ENCODE measurements around the gene MTF2. TPM values are rescaled to one million over a fixed set of nuclear protein-coding genes. Genes with fewer than 3 reads are reported as not detected.

The MTF2 gene
- polyA plus RNA-seq, 1 experiment = 11.6 TPM

DNA sequence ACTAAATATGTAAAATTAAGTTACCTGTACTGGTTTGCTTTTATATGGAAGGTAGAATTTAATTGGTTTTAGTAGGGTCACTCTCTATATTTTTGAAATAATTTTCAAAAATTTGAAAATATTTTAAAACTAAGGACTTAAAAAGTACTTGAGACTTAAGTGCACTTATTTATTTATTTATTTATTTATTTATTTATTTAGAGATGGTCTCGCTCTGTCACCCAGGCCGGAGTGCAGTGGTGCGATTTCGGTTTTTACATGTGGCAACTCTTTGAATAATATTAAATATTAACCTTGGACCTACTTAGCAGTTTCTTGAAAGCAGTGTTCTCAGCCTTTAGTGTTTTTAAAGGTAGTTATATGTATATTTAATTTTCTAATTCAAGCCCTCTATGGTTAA lies 64.7 kb downstream of the MTF2 start:
- H3K36me3 ChIP-seq (ENCODE audit: control insufficient read depth, insufficient read depth, low read length) = no peaks in the 10 kb centered on the region; the same call in 1 of the 2 replicates
- ChIA-PET CTCF (interaction anchor here (0.6 kb wide), 1 partner anchor 111 kb away, joined by 3 read pairs; no protein-coding TSS in a partner anchor), POLR2A (no interaction called here)
- H3K4me3 ChIP-seq (ENCODE audit: low read depth, low read length) = no peak overlapping the region
- H3K27me3 ChIP-seq (ENCODE audit: control insufficient read depth, insufficient read depth, low read length) = no peaks in the 10 kb centered on the region
- TF ChIP-seq, protein P1, sequence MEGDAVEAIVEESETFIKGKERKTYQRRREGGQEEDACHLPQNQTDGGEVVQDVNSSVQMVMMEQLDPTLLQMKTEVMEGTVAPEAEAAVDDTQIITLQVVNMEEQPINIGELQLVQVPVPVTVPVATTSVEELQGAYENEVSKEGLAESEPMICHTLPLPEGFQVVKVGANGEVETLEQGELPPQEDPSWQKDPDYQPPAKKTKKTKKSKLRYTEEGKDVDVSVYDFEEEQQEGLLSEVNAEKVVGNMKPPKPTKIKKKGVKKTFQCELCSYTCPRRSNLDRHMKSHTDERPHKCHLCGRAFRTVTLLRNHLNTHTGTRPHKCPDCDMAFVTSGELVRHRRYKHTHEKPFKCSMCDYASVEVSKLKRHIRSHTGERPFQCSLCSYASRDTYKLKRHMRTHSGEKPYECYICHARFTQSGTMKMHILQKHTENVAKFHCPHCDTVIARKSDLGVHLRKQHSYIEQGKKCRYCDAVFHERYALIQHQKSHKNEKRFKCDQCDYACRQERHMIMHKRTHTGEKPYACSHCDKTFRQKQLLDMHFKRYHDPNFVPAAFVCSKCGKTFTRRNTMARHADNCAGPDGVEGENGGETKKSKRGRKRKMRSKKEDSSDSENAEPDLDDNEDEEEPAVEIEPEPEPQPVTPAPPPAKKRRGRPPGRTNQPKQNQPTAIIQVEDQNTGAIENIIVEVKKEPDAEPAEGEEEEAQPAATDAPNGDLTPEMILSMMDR (IDR thresholded peaks at IDR 0.05; ENCODE audit: insufficient read depth, low read depth, low read length) = no peak
- DNase-seq (ENCODE audit: low read depth) = no peak

DNA sequence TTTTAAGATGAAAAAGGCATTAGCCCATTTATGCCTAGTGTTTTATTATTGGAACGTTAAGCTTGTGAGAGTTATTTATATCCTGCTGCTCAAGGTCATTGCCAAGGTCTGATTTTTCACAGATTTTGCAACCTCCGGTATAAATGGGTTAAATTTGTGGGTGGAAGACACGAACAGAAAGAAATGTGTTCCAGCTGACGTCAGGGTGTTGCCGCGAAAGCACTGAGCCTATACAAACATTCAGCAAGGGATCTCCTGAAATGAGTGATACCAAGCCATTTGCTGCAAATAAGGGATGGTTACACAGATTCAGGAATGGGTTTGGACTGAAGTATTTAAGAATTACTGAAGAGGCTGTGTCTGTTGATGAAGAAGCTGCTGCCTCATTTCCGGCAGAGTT lies 68.9 kb downstream of the MTF2 start:
- ChIA-PET POLR2A (no interaction called here), CTCF (no interaction called here)
- TF ChIP-seq, protein P1 (IDR thresholded peaks at IDR 0.05; ENCODE audit: insufficient read depth, low read depth, low read length) = no peak
- Histone ChIP-seq H3K4me3 (ENCODE audit: low read depth, low read length) (no peak overlapping the region), H3K36me3 (ENCODE audit: control insufficient read depth, insufficient read depth, low read length) (no peaks in the 10 kb centered on the region; the same call in none of the 2 replicates), H3K27me3 (ENCODE audit: control insufficient read depth, insufficient read depth, low read length) (no peaks in the 10 kb centered on the region)
- no peak for DNase-seq (ENCODE audit: low read depth)

DNA sequence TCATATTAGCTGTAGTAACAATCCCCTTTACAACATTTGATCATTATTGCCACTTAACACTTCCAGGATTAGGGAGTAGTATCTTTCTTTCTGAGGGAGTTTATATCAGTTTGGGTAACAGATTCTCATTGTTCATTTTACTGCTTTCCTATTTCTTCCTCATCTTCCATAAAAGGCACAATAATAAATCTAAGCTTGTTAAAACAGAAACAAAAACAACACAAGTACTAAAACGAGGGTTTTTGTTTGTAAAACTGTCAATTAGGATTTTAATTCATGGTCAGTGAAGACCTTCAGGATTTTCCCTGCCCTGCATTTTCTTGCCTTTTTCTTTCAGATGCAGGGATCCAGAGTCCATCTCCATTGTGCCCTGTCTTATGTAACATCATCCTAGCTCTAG lies 71.6 kb downstream of the MTF2 start:
- Histone ChIP-seq H3K27me3 (ENCODE audit: control insufficient read depth, insufficient read depth, low read length) (no peaks in the 10 kb centered on the region), H3K4me3 (ENCODE audit: low read depth, low read length) (no peak overlapping the region), H3K36me3 (ENCODE audit: control insufficient read depth, insufficient read depth, low read length) (no peaks in the 10 kb centered on the region; the same call in none of the 2 replicates)
- TF ChIP-seq, protein P1 (IDR thresholded peaks at IDR 0.05; ENCODE audit: insufficient read depth, low read depth, low read length) = no peak
- CTCF ChIA-PET = no interaction called here
- DNase-seq (ENCODE audit: low read depth) = no peak
- POLR2A ChIA-PET = no interaction called here

DNA sequence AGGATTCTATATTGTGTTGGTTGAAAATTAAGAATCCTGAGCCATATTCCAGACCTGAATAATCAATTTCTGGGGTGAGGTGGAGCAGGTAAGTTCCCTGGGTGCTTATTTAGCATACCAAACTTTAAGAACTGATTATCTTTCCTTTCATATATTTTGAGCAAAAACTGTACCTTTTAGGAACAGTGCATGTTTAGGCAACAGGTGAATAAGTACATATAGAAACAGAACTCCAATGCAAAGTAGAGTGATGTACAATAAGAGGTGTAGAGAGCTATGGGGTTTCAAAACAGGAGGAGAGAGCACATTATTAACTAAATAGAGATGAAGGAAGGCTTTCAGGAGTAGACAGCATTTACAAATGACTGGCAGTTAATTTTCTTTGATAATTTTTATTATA lies 72.4 kb downstream of the MTF2 start:
- CTCF ChIA-PET = no interaction called here
- POLR2A ChIA-PET = no interaction called here
- no peaks in the 10 kb centered on the region; the same call in none of the 2 replicates for H3K36me3 ChIP-seq (ENCODE audit: control insufficient read depth, insufficient read depth, low read length)

DNA sequence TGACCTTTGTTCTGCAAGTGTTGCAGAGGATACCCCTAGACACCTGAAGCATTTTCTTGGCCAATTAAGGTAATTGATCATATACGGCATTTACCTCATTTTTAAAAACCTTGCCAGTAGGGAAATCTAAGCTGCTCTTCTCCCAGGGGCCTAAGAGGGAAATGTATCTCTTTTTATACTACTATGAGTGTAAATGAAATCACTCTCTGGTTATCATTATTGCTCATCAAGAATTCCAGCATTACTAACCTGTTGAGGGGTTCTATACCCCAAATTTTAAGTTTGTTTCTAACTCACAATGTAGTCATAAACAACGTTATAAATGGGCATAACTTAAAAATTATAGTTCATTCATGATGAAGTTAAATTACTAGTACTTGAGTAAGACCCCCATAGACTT lies 73.8 kb downstream of the MTF2 start:
- Histone ChIP-seq H3K4me3 (ENCODE audit: low read depth, low read length) (no peak overlapping the region), H3K27me3 (ENCODE audit: control insufficient read depth, insufficient read depth, low read length) (no peaks in the 10 kb centered on the region), H3K36me3 (ENCODE audit: control insufficient read depth, insufficient read depth, low read length) (peaks cover 2% of the 10 kb centered on the region)
- POLR2A ChIA-PET = no interaction called here
- no peak for DNase-seq (ENCODE audit: low read depth)
- CTCF ChIA-PET = no interaction called here
- TF ChIP-seq, protein P1 (IDR thresholded peaks at IDR 0.05; ENCODE audit: insufficient read depth, low read depth, low read length) = no peak

More for the DNA sequence above, 72.4 kb downstream of the MTF2 start:
- H3K4me3 ChIP-seq (ENCODE audit: low read depth, low read length) = no peak overlapping the region
- TF ChIP-seq, protein P1 (IDR thresholded peaks at IDR 0.05; ENCODE audit: insufficient read depth, low read depth, low read length) = no peak
- H3K27me3 ChIP-seq (ENCODE audit: control insufficient read depth, insufficient read depth, low read length) = no peaks in the 10 kb centered on the region
- no peak for DNase-seq (ENCODE audit: low read depth)

All from BJ (cell line).